Effector memory CD8-positive, alpha-beta T cell (primary cell): ENCODE measurements around the gene TSLP.

Source experiments
- ATAC-seq: fragments of 150-1000 bp; cut with Tn5 transposase; replicated peaks from 2 replicates; pipeline ENCODE4 v1.10.0; 2021; ENCODE audit warnings: mild to moderate bottlenecking, moderate library complexity
- DNase-seq, 3 experiments: peaks; one replicate each; pipeline ENCODE4 v3.0.0; 2021
- H3K27ac Mint-ChIP-seq, 2 donors: one replicate each; pipeline ENCODE4 v1.8.0; 2022; ENCODE audit warnings: mild to moderate bottlenecking in 2 of 2, mixed read lengths in 2 of 2, moderate library complexity in 2 of 2
- H3K27me3 Mint-ChIP-seq, 2 donors: one replicate each; pipeline ENCODE4 v1.8.0; 2022; ENCODE audit warnings: mixed read lengths in 2 of 2
- H3K36me3 Mint-ChIP-seq: one replicate; pipeline ENCODE4 v1.8.0; 2022; ENCODE audit warnings: mild to moderate bottlenecking, moderate library complexity, mixed read lengths; ENCODE audit not compliant: insufficient read depth
- H3K4me1 Mint-ChIP-seq, 2 donors: one replicate each; pipeline ENCODE4 v1.8.0; 2022; ENCODE audit warnings: low read depth in 2 of 2, mixed read lengths in 2 of 2
- H3K4me3 Mint-ChIP-seq, 2 donors: one replicate each; pipeline ENCODE4 v1.8.0; 2022; ENCODE audit warnings: mild to moderate bottlenecking in 2 of 2, mixed read lengths in 2 of 2, moderate library complexity in 2 of 2
- H3K9me3 Mint-ChIP-seq, 2 donors: one replicate each; pipeline ENCODE4 v1.8.0; 2022; ENCODE audit warnings: mixed read lengths in 2 of 2

Gene TSLP

GRCh38 chr5:111072949-111073682, 1.6 kb downstream of the TSLP start:
- Mint-ChIP-seq H3K36me3 (no peaks in the 10 kb centered on the region), H3K27me3 (peaks cover 81 to 90% of the 10 kb centered on the region in 2 donors), H3K4me1 (peaks cover 18 to 21% of the 10 kb centered on the region in 2 donors), H3K27ac (peak overlapping the region; percentile 25 to 81), H3K4me3 (peak overlapping the region; percentile 84 to 88), H3K9me3 (no peaks in the 10 kb centered on the region)
- ATAC-seq (peak; percentile 85), DNase-seq (peak; percentile 9 to 27 (median 15))

GRCh38 chr5:111074244-111074643, 2.7 kb downstream of the TSLP start:
- Mint-ChIP-seq H3K4me1 (peaks cover 18 to 21% of the 10 kb centered on the region in 2 donors), H3K27ac (no peak overlapping the region), H3K36me3 (no peaks in the 10 kb centered on the region), H3K9me3 (no peaks in the 10 kb centered on the region), H3K27me3 (peaks cover 77 to 87% of the 10 kb centered on the region in 2 donors), H3K4me3 (peak overlapping the region in 1 of 2 donors; percentile 88)
- ATAC-seq (no peak), DNase-seq (no peak)

- no peak overlapping the region for H3K27ac Mint-ChIP-seq
- H3K9me3 Mint-ChIP-seq = no peaks in the 10 kb centered on the region
- DNase-seq = no peak
- H3K27me3 Mint-ChIP-seq = peaks cover 73 to 81% of the 10 kb centered on the region in 2 donors
- ATAC-seq = no peak
- no peaks in the 10 kb centered on the region for H3K36me3 Mint-ChIP-seq
- H3K4me1 Mint-ChIP-seq = peaks cover 16 to 20% of the 10 kb centered on the region in 2 donors
- H3K4me3 Mint-ChIP-seq = no peak overlapping the region
Measured at GRCh38 chr5:111075520-111075919, 4.0 kb downstream of the TSLP start.

- no peak for ATAC-seq
- Mint-ChIP-seq H3K36me3 (no peaks in the 10 kb centered on the region), H3K27ac (no peak overlapping the region), H3K4me1 (peaks cover 11 to 16% of the 10 kb centered on the region in 2 donors), H3K9me3 (no peaks in the 10 kb centered on the region), H3K4me3 (no peak overlapping the region), H3K27me3 (peaks cover 69 to 75% of the 10 kb centered on the region in 2 donors)
- DNase-seq = no peak
Measured at GRCh38 chr5:111076091-111076490, 4.6 kb downstream of the TSLP start.

- H3K4me3 Mint-ChIP-seq = no peak overlapping the region
- H3K27me3 Mint-ChIP-seq = peaks cover 66 to 74% of the 10 kb centered on the region in 2 donors
- ATAC-seq (no peak), DNase-seq (no peak)
- peaks cover 8 to 9% of the 10 kb centered on the region in 2 donors for H3K4me1 Mint-ChIP-seq
- H3K36me3 Mint-ChIP-seq = no peaks in the 10 kb centered on the region
- H3K27ac Mint-ChIP-seq = no peak overlapping the region
- H3K9me3 Mint-ChIP-seq = no peaks in the 10 kb centered on the region
Measured at GRCh38 chr5:111077678-111078077, 6.2 kb downstream of the TSLP start.

GRCh38 chr5:111079846-111080245, 8.3 kb downstream of the TSLP start:
- no peak overlapping the region for H3K27ac Mint-ChIP-seq
- no peaks in the 10 kb centered on the region for H3K36me3 Mint-ChIP-seq
- DNase-seq (no peak), ATAC-seq (no peak)
- no peak overlapping the region for H3K4me3 Mint-ChIP-seq
- no peaks in the 10 kb centered on the region for H3K4me1 Mint-ChIP-seq
- peaks cover 52 to 71% of the 10 kb centered on the region in 2 donors for H3K27me3 Mint-ChIP-seq
- H3K9me3 Mint-ChIP-seq = no peaks in the 10 kb centered on the region

- ATAC-seq (no peak), DNase-seq (no peak)
- H3K9me3 Mint-ChIP-seq = no peaks in the 10 kb centered on the region
- no peaks in the 10 kb centered on the region for H3K4me1 Mint-ChIP-seq
- H3K27ac Mint-ChIP-seq = no peak overlapping the region
- H3K36me3 Mint-ChIP-seq = no peaks in the 10 kb centered on the region
- H3K27me3 Mint-ChIP-seq = peaks cover 29 to 46% of the 10 kb centered on the region in 2 donors
- no peak overlapping the region for H3K4me3 Mint-ChIP-seq
Measured at GRCh38 chr5:111083323-111083722, 11.8 kb downstream of the TSLP start.

GRCh38 chr5:111092062-111092853, 20.7 kb downstream of the TSLP start, which contains the start of gene WDR36:
WDR36 (plus strand) TSS chr5:111092348; CDS start chr5:111092457, 109 bp downstream.
- H3K4me3 Mint-ChIP-seq = peak within 1 kb of the TSS; percentile 96 to 98
- no peaks in the 10 kb centered on the region for H3K9me3 Mint-ChIP-seq
- peaks cover 35% of the 10 kb centered on the region for H3K36me3 Mint-ChIP-seq
- peak within 1 kb of the TSS; percentile 93 to 98 for H3K27ac Mint-ChIP-seq
- ATAC-seq (peak; percentile 93), DNase-seq (peak; percentile 85 to 92 (median 88))
- peaks cover 14 to 27% of the 10 kb centered on the region in 2 donors for H3K4me1 Mint-ChIP-seq
- peaks cover 10 to 12% of the 10 kb centered on the region in 2 donors for H3K27me3 Mint-ChIP-seq

- Mint-ChIP-seq H3K4me3 (no peak overlapping the region), H3K27ac (peak overlapping the region in 1 of 2 donors; percentile 31), H3K27me3 (peaks cover 0 to under 1% of the 10 kb centered on the region in 2 donors), H3K4me1 (peaks cover 20 to 34% of the 10 kb centered on the region in 2 donors), H3K9me3 (no peaks in the 10 kb centered on the region), H3K36me3 (peaks cover 54% of the 10 kb centered on the region)
- no peak for ATAC-seq
- no peak for DNase-seq
Measured at GRCh38 chr5:111095982-111096381, 24.5 kb downstream of the TSLP start.

- Mint-ChIP-seq H3K27ac (no peak overlapping the region), H3K4me1 (peaks cover 12 to 14% of the 10 kb centered on the region in 2 donors), H3K27me3 (no peaks in the 10 kb centered on the region), H3K9me3 (no peaks in the 10 kb centered on the region), H3K36me3 (peaks cover 67% of the 10 kb centered on the region), H3K4me3 (no peak overlapping the region)
- DNase-seq = no peak
- ATAC-seq = no peak
Measured at GRCh38 chr5:111099058-111099778, 27.7 kb downstream of the TSLP start.

GRCh38 chr5:111106320-111106948, 34.9 kb downstream of the TSLP start:
- DNase-seq (no peak), ATAC-seq (no peak)
- Mint-ChIP-seq H3K27ac (no peak overlapping the region), H3K9me3 (no peaks in the 10 kb centered on the region), H3K27me3 (no peaks in the 10 kb centered on the region), H3K36me3 (peaks cover 69% of the 10 kb centered on the region), H3K4me1 (peaks cover 0 to 9% of the 10 kb centered on the region in 2 donors), H3K4me3 (no peak overlapping the region)

- Mint-ChIP-seq H3K9me3 (no peaks in the 10 kb centered on the region), H3K36me3 (peaks cover 72% of the 10 kb centered on the region), H3K4me1 (peaks cover 0 to 9% of the 10 kb centered on the region in 2 donors), H3K4me3 (no peak overlapping the region), H3K27ac (no peak overlapping the region), H3K27me3 (no peaks in the 10 kb centered on the region)
- ATAC-seq (no peak), DNase-seq (no peak)
Measured at GRCh38 chr5:111107371-111107770, 35.9 kb downstream of the TSLP start.

GRCh38 chr5:111111956-111112355, 40.4 kb downstream of the TSLP start:
- Mint-ChIP-seq H3K36me3 (peaks cover 56% of the 10 kb centered on the region), H3K27me3 (no peaks in the 10 kb centered on the region), H3K27ac (no peak overlapping the region)

More at GRCh38 chr5:111111956-111112355, 40.4 kb downstream of the TSLP start:
- ATAC-seq (no peak), DNase-seq (no peak)
- H3K4me1 Mint-ChIP-seq = peaks cover 0 to 6% of the 10 kb centered on the region in 2 donors
- H3K4me3 Mint-ChIP-seq = no peak overlapping the region
- no peaks in the 10 kb centered on the region for H3K9me3 Mint-ChIP-seq
